Astrocyte of the hippocampus (primary cell): Measurements from ENCODE around the gene AWAT1.
"Not testable (repeated sequence)": the region's sequence is repeated elsewhere in the genome, so short reads cannot be mapped to it uniquely, and the experiment has no call there.

Source experiments
- DNase-seq: peaks from one replicate; pipeline ENCODE4 v3.0.0; 2011; ENCODE audit warnings: low read depth, low spot score

Gene AWAT1

DNA sequence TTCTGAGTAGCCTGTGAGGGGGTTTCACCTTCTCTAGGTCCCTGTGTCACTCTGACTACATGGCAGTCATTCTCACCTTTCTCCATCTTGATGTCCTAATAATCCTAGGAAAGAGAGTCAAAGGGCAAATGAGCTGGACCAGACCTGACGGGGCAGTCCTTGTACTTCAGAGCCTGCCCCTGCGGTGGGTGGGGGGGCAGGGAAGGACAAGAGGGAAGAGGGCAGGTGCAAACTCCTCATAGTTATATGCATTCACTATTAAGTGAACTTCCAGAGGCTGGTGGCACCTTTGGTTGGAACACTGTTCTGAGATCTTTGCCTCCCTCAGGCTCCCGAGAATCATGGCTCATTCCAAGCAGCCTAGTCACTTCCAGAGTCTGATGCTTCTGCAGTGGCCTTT is at the start of gene AWAT1:
Gene AWAT1 (plus strand): TSS at position 301 of the 400 bp plus-strand sequence. CDS start 41 bp downstream, at position 342.
- no peak for DNase-seq

DNA sequence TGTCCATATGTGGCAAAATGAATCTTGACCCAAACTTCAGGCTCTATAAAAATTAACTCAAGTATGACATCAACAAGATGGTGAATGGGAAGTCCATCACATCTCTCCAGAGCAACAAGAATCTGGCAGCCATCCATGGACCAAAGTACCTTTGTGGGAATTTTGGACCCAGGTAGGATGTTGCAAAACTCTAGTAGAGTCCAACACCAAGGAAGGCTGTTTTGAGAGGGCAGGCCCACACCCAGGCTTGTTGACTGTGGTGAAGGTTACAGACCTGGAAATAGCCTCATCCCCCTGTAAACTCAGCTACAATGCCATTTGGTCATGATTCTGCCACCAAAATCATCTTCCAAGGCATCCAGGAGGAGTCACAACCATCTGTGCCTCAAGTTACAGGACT is 44.2 kb upstream of the AWAT1 start:
- DNase-seq: no peak

DNA sequence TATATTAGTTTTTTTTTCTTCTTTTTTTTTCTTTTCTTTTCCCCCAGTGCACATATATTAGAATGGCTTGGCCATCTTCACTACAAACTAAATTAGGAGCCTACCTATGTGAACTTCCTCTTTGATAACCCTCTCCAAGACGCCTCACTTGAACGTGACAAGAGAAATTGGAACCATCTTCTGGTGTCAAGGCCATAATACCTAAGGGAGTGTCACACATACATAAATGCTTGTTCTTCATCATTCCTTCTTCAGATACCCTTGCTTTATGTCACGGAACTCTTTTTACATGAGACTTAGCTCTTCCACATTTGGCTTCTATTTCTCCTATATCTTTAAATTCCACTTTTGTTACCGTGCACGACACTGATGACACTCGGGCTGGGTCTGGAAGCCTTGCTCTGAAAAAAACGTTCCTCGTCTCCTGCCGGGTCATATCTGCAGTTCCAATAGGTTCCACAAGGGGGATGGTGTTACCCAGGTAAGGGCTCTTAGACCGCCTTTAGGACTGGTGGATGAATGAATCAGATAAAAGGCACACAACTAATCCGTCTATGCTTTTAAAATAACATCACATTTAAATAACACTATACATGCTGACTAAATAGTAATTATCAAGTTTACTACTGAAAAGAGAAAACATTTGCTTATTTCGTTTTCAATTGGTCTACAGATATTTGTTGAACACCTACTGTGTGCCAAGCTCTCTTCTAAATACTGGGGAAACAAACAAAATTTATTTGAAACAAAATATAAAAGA is 37.3 kb upstream of the AWAT1 start:
- DNase-seq: peak; percentile 54

DNA sequence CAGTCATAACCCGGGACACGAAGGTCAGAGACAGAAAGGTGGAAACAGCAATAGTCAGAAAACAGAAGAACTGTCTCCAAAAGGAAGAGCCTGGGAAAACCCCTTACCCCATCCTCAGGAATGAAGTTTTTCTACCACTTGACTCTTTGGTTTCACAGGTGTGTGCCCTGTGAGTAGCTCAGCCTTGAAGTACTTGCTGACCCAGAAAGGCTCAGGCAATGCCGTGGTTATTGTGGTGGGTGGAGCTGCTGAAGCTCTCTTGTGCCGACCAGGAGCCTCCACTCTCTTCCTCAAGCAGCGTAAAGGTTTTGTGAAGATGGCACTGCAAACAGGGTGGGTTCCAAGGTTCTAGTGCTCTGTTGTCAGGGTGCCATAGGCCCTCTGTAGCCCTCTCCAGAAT is 32.7 kb upstream of the AWAT1 start:
- no peak for DNase-seq

DNA sequence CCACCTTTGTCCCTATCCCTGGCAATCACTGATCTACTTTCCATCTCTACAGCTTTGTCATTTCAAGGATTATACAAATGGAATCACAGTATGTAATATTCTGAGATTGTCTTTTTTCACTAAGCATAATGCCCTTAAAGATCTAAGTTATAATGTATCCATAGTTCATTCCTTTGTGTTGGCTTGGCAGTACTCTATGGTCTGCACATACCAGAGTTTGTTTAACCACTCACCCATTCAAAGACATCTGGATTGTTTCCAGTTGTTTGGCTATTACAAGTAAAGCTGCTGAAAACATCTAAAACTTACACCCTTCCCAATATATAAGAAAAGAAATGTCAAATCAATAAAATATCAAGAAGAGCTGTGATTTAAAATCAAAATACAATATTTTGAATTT is 26.0 kb upstream of the AWAT1 start:
- peak; percentile 49 for DNase-seq

DNA sequence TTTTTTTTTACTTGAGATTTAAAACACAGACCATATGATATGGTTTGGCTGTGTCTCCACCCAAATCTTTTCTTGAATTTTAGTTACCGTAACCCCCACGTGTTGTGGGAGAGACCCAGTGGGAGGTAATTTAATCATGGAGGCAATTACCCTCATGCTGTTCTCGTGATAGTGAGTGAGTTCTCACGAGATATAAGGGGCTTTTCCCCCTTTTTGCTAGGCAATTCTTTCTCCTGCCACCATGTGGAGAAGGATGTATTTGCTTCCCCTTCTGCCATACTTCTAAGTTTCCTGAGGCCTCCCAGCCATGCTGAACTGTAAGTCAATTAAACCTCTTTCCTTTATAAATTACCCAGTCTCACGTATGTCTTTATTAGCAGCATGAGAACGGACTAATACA is 24.9 kb upstream of the AWAT1 start:
- not testable (repeated sequence) for DNase-seq

DNA sequence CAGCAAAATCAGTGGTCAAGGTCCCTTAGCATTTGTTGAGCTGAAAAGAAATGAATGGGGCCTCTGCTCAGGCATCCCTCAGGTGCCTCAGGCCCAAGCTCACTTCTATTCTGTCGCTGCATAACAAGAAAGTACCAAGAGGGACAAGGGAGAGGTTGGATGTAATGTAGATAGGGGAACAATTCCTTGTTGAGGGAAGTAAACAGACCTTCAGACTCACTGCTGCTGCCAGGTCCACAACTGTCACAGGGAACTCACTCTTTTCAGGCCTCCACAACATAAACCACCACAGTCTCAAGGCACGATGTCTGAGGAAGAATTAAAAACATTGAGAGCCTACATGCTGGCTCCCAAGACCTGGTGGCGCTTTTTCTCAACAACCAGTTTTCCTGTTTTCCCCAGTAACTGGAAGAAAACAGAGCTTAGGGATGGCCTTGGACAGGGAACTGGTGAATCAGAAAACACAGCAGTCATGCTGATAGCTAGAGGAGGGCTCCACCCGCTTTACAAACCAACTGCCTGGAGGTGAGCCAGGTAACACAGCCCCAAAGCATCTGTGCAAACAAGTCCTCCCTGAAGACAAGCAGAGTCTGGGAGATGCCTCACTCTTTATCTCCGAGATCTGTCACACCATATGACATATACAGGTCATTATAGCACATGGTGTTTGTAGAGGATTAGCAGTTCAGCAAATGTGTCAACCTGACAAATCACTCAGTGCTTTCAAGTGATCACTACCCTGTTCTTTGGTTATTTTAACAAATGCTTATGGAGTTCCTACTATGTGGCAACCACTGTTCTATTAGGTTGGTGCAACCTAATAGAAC is 14.3 kb upstream of the AWAT1 start:
- DNase-seq: peak; percentile 64

DNA sequence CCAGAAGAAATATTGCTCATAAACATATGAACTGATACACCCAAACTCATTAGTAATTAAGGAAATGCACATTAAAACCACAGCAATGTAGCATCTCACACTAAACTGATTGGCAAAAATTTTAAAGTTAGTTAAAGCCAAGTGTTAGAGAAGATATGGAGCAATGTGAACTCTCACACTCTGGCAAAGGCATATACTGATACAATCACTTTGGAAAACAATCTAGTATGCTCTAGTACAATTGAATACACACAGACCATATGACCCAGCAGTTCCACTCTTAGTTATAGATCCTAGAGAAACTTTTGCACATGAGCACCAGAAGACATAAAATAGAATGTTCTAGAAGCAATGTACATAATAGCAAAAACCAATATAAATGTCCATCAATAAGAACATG is 8.4 kb upstream of the AWAT1 start:
- DNase-seq: no peak

DNA sequence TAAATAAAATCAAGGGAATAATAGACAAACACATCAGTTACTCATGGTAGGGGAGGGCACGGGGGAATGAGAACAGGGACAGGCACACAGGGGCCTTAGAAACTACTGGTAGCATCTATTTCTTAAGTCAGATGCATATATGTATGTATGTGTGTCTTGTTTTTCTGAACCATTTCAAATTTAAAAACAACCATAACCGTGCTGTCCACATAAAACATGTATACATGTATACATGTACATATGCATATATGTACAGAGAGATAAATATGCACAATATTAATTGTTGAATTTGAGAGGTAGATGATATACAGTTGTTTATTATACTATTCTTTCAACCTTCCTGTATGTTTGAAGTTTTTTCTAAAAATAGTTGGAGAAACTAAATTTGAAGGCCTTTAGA is 7.8 kb upstream of the AWAT1 start:
- no peak for DNase-seq

DNA sequence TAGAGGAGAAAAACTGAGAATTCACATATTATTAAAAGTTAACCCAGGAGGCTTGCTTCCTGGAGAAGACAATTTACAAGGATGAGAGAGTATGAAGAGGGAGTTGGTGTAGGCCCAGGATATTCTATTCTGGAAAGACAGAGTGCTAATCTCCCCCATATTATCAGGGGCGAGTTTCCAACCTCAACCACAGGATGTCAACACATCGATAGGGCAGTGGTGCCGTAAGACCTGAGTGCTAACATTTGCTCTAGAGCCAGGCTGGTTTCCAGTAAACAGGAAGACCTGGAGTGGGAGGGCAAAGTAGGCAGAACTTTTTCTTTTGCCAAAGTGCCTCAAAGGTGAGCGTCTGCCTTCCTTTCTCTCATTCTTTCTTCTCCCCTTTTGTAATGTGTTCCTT is 2.8 kb upstream of the AWAT1 start:
- no peak for DNase-seq

DNA sequence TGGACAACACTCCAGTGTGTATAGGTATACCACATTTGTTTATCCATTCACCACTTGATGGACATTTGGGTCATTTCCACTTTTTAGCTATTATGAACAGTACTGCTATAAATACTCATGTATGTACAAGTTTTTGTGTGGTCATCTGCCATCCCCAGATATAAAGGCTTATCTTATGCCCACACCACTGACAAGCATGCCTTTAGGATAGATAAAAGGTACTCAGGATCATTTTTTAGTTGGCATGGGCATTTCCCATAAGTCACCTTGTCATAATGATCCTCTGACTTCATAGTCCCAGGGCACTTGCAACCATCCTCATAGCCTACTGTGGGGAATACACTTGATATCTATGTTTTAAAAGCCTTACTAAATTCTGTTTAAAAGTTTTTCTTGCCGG is 6.3 kb downstream of the AWAT1 start:
- no peak for DNase-seq

DNA sequence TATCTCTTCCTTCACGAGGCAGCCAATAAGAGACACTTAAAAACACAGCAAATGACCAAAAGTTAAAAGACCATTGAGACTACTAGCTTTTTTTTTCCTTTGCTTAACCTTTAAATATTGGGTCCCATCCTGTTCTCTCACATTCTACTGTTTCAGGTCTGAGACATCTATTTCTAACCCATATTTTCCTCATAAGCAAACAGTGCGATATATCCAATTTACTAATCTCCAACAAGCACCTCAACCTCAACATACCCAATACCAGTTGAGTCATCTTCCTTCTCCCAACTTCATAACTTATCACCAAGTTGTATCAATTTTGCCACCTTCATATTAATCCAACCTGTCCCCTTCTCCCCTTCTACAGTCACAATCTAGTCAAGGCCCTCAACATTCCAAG is 7.0 kb downstream of the AWAT1 start:
- DNase-seq: no peak

DNA sequence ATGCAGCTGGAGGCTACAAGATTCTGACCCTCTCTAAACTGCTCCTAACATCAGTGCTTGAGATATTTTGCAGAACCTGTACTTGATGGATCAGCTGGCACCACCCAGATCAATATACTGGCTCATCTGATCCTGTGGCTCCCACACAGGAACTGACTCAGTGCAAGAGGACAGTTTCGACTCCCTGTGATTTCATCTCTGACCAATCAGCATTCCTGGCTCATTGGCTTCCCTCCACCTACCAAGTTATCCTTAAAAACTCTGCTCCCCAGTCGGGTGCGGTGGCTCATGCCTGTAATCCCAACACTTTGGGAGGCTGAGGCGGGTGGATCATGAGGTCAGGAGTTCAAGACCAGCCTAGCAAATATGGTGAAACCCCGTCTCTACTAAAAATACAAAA is 9.1 kb downstream of the AWAT1 start:
- DNase-seq: not testable (repeated sequence)

DNA sequence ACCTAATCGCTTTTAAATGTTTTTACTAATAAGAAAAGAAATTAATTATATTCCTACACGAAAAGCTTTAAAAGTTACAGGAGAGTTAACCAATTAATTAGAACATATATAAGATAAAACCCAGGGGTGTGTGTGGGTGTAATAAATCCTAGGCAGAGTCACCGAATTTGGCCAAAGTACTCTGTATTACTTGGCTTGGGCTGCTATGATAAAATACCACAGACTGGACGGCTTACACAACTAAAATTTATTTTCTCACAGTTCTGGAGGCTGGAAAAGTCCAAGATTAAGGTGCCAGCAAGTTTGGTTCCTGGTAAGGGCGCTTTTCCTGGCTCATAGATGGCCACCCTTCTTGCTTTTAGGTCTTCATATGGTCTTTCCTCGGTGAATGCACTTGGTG is 10.4 kb downstream of the AWAT1 start:
- DNase-seq: no peak

DNA sequence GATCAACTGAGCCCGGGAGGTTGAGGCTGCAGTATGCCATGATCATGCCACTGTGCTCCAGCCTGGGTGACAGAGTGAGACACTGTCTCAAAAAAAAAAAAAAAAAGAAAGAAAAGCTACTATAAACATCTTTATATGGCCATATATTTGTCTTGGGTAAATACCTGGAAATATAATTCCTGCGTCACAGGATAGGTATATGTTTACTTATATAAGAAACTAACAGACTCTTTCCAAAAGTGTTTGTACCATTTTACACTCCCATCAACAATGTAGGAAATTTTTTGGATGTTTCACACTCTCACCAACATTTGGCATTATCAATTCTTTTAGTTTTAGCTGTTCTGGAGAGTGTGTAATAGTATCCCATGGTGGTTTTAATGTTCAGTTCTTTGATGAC is 12.8 kb downstream of the AWAT1 start:
- DNase-seq: no peak

DNA sequence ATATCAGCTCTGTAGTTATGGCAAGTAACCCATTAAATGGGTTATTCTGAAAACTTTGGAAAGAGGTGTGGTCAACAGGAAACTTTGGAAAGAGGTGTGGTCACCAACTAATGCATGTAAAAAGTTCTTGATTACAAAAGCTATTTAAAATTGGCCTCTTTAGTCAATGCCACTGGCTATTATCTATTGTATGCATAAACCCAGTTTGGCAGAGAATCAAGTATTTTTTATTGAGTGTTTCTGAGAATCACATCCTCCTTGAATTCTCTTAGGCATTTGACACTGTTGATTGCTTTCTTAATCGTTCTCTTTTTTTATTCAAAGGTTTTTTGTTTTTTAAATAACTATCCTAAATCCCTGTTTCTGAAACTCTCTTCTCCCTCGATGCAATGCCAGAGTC is 18.0 kb downstream of the AWAT1 start:
- no peak for DNase-seq

DNA sequence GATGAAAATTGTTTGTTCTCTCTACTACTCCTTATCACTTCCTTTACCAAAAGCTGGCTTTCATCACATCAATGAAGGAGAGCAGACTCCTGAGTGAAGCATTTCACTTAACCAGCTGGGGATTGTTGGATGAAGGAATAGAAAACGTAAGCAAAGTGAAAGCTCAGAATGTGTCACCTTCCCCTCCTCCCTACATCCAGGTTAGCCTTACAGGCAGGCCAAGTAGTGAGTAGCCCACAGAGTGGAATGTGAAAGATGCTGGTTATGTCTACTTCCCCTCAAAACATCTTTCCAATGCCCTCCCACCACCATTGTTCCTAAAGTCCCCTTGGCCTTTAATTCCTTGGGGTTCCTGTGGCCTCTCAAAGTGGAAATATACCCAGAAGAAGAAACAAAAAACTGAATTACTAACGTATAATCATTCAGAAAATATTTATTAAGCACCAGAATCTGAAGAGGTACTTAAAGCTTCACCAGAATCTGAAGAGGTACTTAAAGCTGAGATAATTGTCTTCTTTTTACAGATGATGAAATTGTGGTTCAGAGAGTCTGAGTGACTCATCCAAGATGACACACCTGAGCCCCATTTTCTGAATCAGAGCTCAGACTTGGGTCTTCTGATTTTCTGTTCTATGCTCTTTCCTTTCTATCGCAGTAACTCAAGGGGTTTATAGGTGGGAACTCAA is 19.1 kb downstream of the AWAT1 start:
- no peak for DNase-seq

DNA sequence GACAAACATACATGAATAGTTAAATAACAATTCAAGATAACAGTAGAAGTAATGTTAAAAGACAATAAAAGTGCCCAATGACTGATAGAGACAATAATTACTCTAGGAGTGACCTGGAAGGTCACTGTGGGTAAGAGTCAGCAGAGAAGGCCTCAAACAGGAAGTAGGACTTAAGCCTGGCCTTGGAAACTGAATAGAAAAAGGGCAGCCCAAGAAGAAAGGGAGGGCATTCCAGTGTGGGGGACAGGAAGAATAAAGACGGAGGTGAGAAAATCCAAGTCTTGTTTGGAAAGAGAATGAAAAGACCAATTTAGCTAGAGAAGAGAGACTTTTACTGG is 19.6 kb downstream of the AWAT1 start:
- DNase-seq: no peak

DNA sequence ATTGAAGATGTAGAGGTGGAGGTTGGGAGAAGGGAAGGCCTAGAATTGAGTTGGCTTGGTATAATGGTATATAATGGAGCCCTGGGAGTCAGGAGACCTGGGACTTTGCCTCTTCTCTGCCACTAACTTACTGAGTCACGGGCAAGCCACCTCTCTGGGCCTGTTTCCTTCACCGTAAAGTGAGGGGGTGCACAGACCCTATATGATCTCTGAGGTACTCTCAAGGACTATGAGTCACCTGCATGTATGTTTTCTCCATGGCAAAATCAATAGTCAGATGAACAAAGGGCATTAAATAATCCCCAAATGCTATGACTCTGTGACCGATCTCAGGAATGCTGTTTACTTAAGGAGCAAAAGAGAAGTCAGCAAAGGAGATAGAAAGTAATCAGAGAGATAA is 20.5 kb downstream of the AWAT1 start:
- no peak for DNase-seq

DNA sequence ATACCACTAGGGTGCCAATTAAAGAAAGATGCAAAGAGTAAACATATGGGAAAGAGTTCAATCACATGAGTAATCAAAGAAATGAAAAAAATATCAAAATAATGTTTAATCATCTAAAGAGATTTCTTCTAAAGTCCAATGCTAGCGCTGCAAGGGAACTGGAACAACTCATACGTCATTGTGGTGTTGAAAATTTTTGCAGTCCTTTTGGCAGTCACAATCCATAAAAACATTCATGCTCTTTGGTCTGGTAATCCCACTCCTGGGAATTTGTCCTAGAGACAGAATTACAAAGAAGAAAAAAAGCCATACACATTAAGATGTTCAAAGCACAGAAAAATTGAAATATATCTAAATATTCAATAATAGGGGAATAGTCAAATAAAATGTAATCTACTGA is 21.0 kb downstream of the AWAT1 start:
- DNase-seq: no peak

DNA sequence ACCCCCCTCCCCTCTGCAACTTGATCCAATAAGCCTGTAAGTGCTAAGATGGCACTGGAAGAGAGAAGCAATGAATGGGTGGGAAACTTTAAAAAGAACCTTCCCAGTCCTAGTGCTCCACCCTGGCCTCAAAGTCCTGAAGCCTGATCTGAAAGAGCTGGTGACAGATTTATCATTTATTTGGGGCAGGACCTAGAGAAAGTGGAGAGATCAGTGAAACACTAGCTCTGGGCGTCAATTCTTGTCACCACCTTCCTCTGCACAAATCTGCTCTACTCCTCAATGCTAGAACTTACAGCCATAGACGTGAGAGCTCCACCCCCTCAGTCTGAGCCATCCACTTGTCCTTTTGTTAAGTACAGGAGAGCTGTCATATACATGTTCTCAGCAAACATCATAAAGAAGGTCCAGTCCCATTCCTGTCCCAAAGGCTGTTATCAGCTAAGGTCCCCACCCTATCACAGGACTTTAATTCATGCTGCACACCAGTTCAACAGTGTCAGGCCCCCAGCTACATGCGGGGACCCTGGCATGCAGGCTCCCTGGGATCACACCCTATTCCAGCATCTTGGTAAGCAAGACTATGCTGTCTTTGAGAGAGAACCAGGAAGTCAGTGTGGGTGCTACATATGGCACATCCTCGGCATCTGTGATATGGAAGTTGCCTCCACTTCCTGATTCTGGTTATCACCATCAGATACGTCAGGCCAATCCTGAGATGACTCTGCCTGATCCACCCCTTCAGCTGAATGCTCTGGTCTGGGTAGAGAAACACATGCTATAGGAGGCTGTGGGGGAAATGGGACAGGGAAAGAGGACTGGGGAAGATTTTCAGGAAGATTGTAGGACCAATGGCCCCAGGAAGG is 23.2 kb downstream of the AWAT1 start:
- no peak for DNase-seq

DNA sequence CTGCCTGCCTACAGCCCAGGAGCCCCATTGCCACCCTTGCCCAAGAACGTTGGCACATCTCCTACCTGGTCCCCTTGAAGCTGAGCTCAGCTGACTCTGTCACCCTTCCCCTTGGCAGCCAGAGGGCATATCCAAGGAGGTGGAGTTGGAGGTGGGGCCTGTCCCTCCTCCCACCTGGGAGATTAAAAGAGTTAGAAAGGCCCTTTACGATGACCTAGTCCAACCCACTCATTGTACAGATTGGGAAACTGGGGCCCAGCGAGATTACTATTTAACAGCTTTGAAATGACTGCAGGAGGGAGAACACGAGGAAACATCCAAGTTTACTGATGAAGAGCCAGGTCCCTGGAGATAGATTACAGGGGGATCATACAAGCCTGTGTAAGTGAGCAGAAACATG is 25.6 kb downstream of the AWAT1 start, which contains the start of gene P2RY4:
Gene P2RY4 (minus strand): TSS at position 101 of the 400 bp plus-strand sequence. CDS start 580 bp downstream, outside the sequence.
- no peak for DNase-seq
